GM12878 (cell line): ENCODE data around the gene MYO7A. TPM values are rescaled to one million over a fixed set of nuclear protein-coding genes. Genes with fewer than 3 reads are reported as not detected.
A peak's percentile ranks its signal among the peaks of the same experiment; 100 is the strongest.

Experiments used
- ATAC-seq: fragments of 200-7000 bp; cut with Tn5 transposase; 3 replicates; pipeline ENCODE4 v1.9.1; 2020; ENCODE audit warnings: mild to moderate bottlenecking, moderate library complexity
- BruUV-seq: library from RNA; stranded (reverse); fragments of 400-500 nt; replicated peaks from 2 replicates; lab custom pipeline; 2021; lab: Mats Ljungman, UMichigan
- CTCF ChIA-PET: fragments of 300-600 bp; sonication (Branson Sonifier 250); formaldehyde crosslinking; extraction: SDS; loops from one replicate; lab custom pipeline; 2021; ENCODE audit warnings: inconsistent platforms; lab: Yijun Ruan, JAX
- POLR2A ChIA-PET: fragments of 350-600 bp; formaldehyde crosslinking; extraction: SDS; loops from one replicate; lab custom pipeline; 2021; ENCODE audit warnings: inconsistent platforms; lab: Charles Lee
- RAD21 ChIA-PET: fragments of 300-600 bp; sonication (Branson Sonifier 250); formaldehyde crosslinking; loops from one replicate; lab custom pipeline; 2023; ENCODE audit warnings: antibody characterized with exemption; ENCODE audit not compliant: unreplicated experiment; lab: Charles Lee
- SMC1A ChIA-PET: fragments of 300-600 bp; sonication (Branson Sonifier 250); formaldehyde crosslinking; loops from one replicate; lab custom pipeline; 2023; ENCODE audit not compliant: unreplicated experiment, uncharacterized antibody; lab: Charles Lee
- DNase-seq: peaks from one replicate; pipeline ENCODE4 v3.0.0-alpha.2; 2011; ENCODE audit warnings: low read depth, low spot score
- FAIRE-seq: peaks from 3 replicates; lab custom pipeline; 2011; peaks lifted over from hg19 to GRCh38; lab: Jason Lieb, UNC
- H2AFZ ChIP-seq: 2 replicates; pipeline ENCODE4 v1.6.0; 2011; ENCODE audit warnings: low read depth, low read length, control low read depth; ENCODE audit not compliant: control insufficient read depth
- H3K27ac ChIP-seq: 2 replicates; pipeline ENCODE4 v1.5.1; 2011; ENCODE audit warnings: control low read depth; ENCODE audit not compliant: control insufficient read depth, insufficient read depth
- H3K27me3 ChIP-seq, 2 experiments: replicated peaks in 1 of 2; 2 replicates each; pipeline versions ENCODE4 v1.6.0 to v1.6.1; 2011; ENCODE audit warnings: low read length in 1 of 2; ENCODE audit not compliant: control insufficient read depth in 2 of 2, insufficient read depth in 2 of 2
- H3K36me3 ChIP-seq, 2 experiments: 2 replicates each; pipeline ENCODE4 v1.5.1; 2011; ENCODE audit warnings: low read length in 1 of 2; ENCODE audit not compliant: control insufficient read depth in 2 of 2, insufficient read depth in 2 of 2
- H3K4me1 ChIP-seq: 2 replicates; pipeline ENCODE4 v1.6.1; 2011; ENCODE audit warnings: mild to moderate bottlenecking, low read length, moderate library complexity, mixed read lengths; ENCODE audit not compliant: control insufficient read depth, insufficient read depth
- H3K4me2 ChIP-seq: 2 replicates; pipeline ENCODE4 v1.6.0; 2011; ENCODE audit warnings: control low read depth; ENCODE audit not compliant: control insufficient read depth, insufficient read depth
- H3K4me3 ChIP-seq: fragments of 200-600 bp; sonication (generic); 2 replicates; pipeline ENCODE4 v1.5.1; 2016
- H3K79me2 ChIP-seq: 2 replicates; pipeline ENCODE4 v1.6.0; 2011; ENCODE audit warnings: low read length; ENCODE audit not compliant: control insufficient read depth, insufficient read depth
- H3K9ac ChIP-seq: 2 replicates; pipeline ENCODE4 v1.8.0; 2011; ENCODE audit warnings: low read length, control low read depth, mixed read lengths; ENCODE audit not compliant: control insufficient read depth, insufficient read depth
- H3K9me3 ChIP-seq: replicated peaks from 3 replicates; pipeline ENCODE4 v1.5.1; 2011; ENCODE audit warnings: mild to moderate bottlenecking, low read length; ENCODE audit not compliant: control insufficient read depth, insufficient read depth
- H4K20me1 ChIP-seq: 2 replicates; pipeline ENCODE4 v1.6.0; 2011; ENCODE audit not compliant: control insufficient read depth, insufficient read depth
- MTA2 ChIP-seq: fragments of 450-650 bp; IDR thresholded peaks from 2 replicates; pipeline ENCODE4 v1.6.1; 2016; ENCODE audit warnings: low read depth, mild to moderate bottlenecking, moderate library complexity
- ZNF24 ChIP-seq: fragments of 450-650 bp; IDR thresholded peaks from 2 replicates; pipeline ENCODE4 v1.6.1; 2017; ENCODE audit warnings: antibody characterized with exemption, mild to moderate bottlenecking
- whole genome bisulfite sequencing: methylation state at CpG from one replicate; pipeline ENCODE4 v1.1.6; 2016; ENCODE audit warnings: low lambda C conversion rate; ENCODE audit not compliant: insufficient replicate concordance, insufficient coverage; ENCODE audit errors: missing lambda C conversion rate; 5-methylcytosine and 5-hydroxymethylcytosine counted together
- in situ Hi-C: fragments of 300-500 bp; cut with MboI; formaldehyde crosslinking; loops from 9 replicates; pipeline ENCODE4 v1.14.3; 2018; ENCODE audit warnings: mixed read lengths
- intact Hi-C: fragments of 100-400 bp; cut with micrococcal nuclease; formaldehyde crosslinking; loops from one replicate; pipeline ENCODE4 v1.14.2; 2022; ENCODE audit not compliant: unreplicated experiment
- polyA plus RNA-seq, 11 experiments: library from polyadenylated mRNA; depleted of rRNA in 4 of 11; unstranded in 6 of 11; stranded (reverse) in 5 of 11; fragments of >200 nt; fragmentation: Nextera tagmentation in 4 of 11; fragmentation: Illumina TruSeq in 1 of 11; extraction: Ambion mirVana in 4 of 11; extraction: Trizol in 1 of 11; gene quantifications; 1 replicate in 1 of 11; 2 replicates in 10 of 11; pipeline versions ENCODE4 v1.2.1 to v1.2.3, GENCODE V29; 2011 to 2016; ENCODE audit warnings: inconsistent platforms in 2 of 11, missing spikeins in 2 of 11, low read depth in 1 of 11
- total RNA-seq, 4 experiments: library from RNA; depleted of rRNA in 3 of 4; stranded (reverse); fragments of >200 nt in 3 of 4; fragmentation: Illumina TruSeq in 1 of 4; extraction: Trizol in 1 of 4; gene quantifications; 2 replicates each; pipeline versions ENCODE4 v1.2.1 to v1.2.3, GENCODE V29; 2013 to 2021
- TF ChIP-seq, protein P1 (sequence below), 3 experiments: IDR thresholded peaks in 2 of 3; conservative IDR thresholded peaks in 1 of 3; 2 replicates each; pipeline ENCODE4 v1.5.1; 2011; ENCODE audit warnings: low read depth in 3 of 3, low read length in 3 of 3, mild to moderate bottlenecking in 3 of 3, control low read depth in 2 of 3, moderate library complexity in 2 of 3, inconsistent platforms in 1 of 3, mixed read lengths in 1 of 3; ENCODE audit not compliant: control insufficient read depth in 2 of 3, insufficient read depth in 1 of 3; ENCODE audit errors: extremely low read depth in 1 of 3

Gene MYO7A
- total and polyA plus RNA-seq, 10 of the 15 experiments (the other 5 are each of a cell fraction or from before 2014, with no cell fraction given) = 0.01 to 0.21 (median 0.04) TPM; not detected in 6

DNA sequence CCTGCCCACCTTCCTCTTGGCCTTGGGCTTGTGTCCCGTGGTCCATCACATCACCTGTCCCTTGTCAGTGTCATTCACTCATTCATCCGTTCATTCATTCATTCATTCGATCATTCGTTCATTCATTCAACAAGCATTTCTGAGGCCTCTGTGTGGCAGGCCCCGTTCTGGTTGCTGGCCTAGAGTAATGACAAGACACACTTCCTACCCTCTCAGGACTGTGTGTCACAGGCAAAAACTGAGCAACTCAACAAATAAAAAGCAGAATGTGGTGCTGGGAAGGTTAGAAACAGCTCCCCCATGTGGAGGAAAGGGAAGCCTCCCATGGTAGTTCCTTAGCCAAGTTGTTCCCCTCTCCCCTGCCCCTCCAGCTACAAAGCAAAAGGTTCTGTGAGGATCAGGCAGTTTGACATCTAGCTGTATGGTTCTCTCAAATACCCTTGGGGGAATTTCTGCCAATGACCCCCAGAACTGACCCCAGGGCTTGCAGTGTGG lies 27.0 kb upstream of the MYO7A start:
- RAD21 ChIA-PET = no interaction called here
- peak; percentile 66 for ATAC-seq
- in situ Hi-C loops (no loop called here), intact Hi-C loops (loop anchor here (10.0 kb wide), 1 partner anchor 366 kb away; no protein-coding TSS in a partner anchor)
- no peak overlapping the region for H3K27ac ChIP-seq
- H3K9me3 ChIP-seq = no peaks in the 10 kb centered on the region
- no peak overlapping the region for H2AFZ ChIP-seq
- H3K4me3 ChIP-seq = no peak overlapping the region
- DNase-seq = no peak
- H3K79me2 ChIP-seq = no peaks in the 10 kb centered on the region
- BruUV-seq = no TSS peak
- no peak overlapping the region for H3K4me2 ChIP-seq
- WGBS = 73% methylated on average over 5 of the region's 5 CpGs
- CTCF ChIA-PET = interaction anchor here (1.1 to 3.0 kb wide), 3 partner anchors 9 to 181 kb away, joined by 3 to 17 read pairs (median 6); no protein-coding TSS in a partner anchor
- no peak overlapping the region for H3K9ac ChIP-seq
- H4K20me1 ChIP-seq = no peaks in the 10 kb centered on the region
- SMC1A ChIA-PET = interaction anchor here (1.3 kb wide), 1 partner anchor 181 kb away, joined by 5 read pairs; no protein-coding TSS in a partner anchor
- TF ChIP-seq, protein P1, sequence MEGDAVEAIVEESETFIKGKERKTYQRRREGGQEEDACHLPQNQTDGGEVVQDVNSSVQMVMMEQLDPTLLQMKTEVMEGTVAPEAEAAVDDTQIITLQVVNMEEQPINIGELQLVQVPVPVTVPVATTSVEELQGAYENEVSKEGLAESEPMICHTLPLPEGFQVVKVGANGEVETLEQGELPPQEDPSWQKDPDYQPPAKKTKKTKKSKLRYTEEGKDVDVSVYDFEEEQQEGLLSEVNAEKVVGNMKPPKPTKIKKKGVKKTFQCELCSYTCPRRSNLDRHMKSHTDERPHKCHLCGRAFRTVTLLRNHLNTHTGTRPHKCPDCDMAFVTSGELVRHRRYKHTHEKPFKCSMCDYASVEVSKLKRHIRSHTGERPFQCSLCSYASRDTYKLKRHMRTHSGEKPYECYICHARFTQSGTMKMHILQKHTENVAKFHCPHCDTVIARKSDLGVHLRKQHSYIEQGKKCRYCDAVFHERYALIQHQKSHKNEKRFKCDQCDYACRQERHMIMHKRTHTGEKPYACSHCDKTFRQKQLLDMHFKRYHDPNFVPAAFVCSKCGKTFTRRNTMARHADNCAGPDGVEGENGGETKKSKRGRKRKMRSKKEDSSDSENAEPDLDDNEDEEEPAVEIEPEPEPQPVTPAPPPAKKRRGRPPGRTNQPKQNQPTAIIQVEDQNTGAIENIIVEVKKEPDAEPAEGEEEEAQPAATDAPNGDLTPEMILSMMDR (IDR thresholded peaks at IDR 0.05 in 2 of 3, conservative IDR thresholded peaks at IDR 0.05 in 1 of 3; ENCODE audit: control insufficient read depth in 2 of 3, extremely low read depth in 1 of 3, insufficient read depth in 1 of 3, low read depth in 3 of 3, low read length in 3 of 3) = peak; percentile 34 to 56 (median 45)
- TF ChIP-seq MTA2 (no peak), ZNF24 (peak; percentile 74)
- no peak for FAIRE-seq
- POLR2A ChIA-PET = no interaction called here
- H3K36me3 ChIP-seq = no peaks in the 10 kb centered on the region
- no peaks in the 10 kb centered on the region; a peak in 1 of 4 replicates for H3K27me3 ChIP-seq
- H3K4me1 ChIP-seq = no peaks in the 10 kb centered on the region
